C4-2B (cell line): Measurements from ENCODE around the gene USH2A.
"Not testable (repeated sequence)": the region's sequence is repeated elsewhere in the genome, so short reads cannot be mapped to it uniquely, and the experiment has no call there.

Experiments used
- H3K27ac ChIP-seq: fragments of 450-650 bp; 2 replicates; pipeline ENCODE4 v1.5.1; 2017
- CTCF ChIP-seq: fragments of 450-650 bp; conservative IDR thresholded peaks from 2 replicates; pipeline ENCODE4 v1.5.1; 2017; ENCODE audit warnings: mild to moderate bottlenecking
- ZFX ChIP-seq: fragments of 450-650 bp; IDR thresholded peaks from 2 replicates; pipeline ENCODE4 v1.6.1; 2017

The USH2A gene

GRCh38 chr1:216153130-216153529, 270.1 kb downstream of the USH2A start:
- TF ChIP-seq ZFX (no peak), CTCF (no peak)
- no peak overlapping the region for H3K27ac ChIP-seq

GRCh38 chr1:216145451-216146018, 277.7 kb downstream of the USH2A start:
- H3K27ac ChIP-seq: not testable (repeated sequence)

- no peak for TF ChIP-seq ZFX
- no peak for TF ChIP-seq CTCF
- H3K27ac ChIP-seq: no peak overlapping the region
These were observed 278.4 kb downstream of the USH2A start for GRCh38 chr1:216144661-216145450.

GRCh38 chr1:216142921-216143320, 280.3 kb downstream of the USH2A start:
- H3K27ac ChIP-seq: no peak overlapping the region
- TF ChIP-seq ZFX: no peak
- TF ChIP-seq CTCF: no peak

GRCh38 chr1:216140730-216141524, 282.3 kb downstream of the USH2A start:
- no peak overlapping the region for H3K27ac ChIP-seq

GRCh38 chr1:216124192-216124781, 299.0 kb downstream of the USH2A start:
- TF ChIP-seq CTCF (no peak), ZFX (no peak)
- no peak overlapping the region for H3K27ac ChIP-seq

More at GRCh38 chr1:216140730-216141524, 282.3 kb downstream of the USH2A start:
- TF ChIP-seq ZFX (no peak), CTCF (no peak)

- no peak overlapping the region for H3K27ac ChIP-seq
- no peak for TF ChIP-seq ZFX
- TF ChIP-seq CTCF: no peak
These were observed 299.6 kb downstream of the USH2A start for GRCh38 chr1:216123446-216124191.
